Renal cortical epithelial cell (primary cell): ENCODE results near the gene MRPL28. TPM values are rescaled to one million over a fixed set of nuclear protein-coding genes. Genes with fewer than 3 reads are reported as not detected.
"Not testable (repeated sequence)": the region's sequence is repeated elsewhere in the genome, so short reads cannot be mapped to it uniquely, and the experiment has no call there.

Experiments used
- DNase-seq: peaks from one replicate; pipeline ENCODE4 v3.0.0-alpha.2; 2011; ENCODE audit warnings: low read depth
- total RNA-seq: library from RNA; depleted of rRNA; stranded (reverse); fragments of >200 nt; gene quantifications from 2 replicates; pipeline ENCODE4 v1.2.3, GENCODE V29; 2014

MRPL28 gene
- total RNA-seq, 1 donor from 2014 or later, result 59.4 TPM

GRCh38 chr16:341095-341973, 29.0 kb downstream of the MRPL28 start:
- not testable (repeated sequence) for DNase-seq

- no peak for DNase-seq
Measured at GRCh38 chr16:340370-341091, 29.8 kb downstream of the MRPL28 start.

DNA sequence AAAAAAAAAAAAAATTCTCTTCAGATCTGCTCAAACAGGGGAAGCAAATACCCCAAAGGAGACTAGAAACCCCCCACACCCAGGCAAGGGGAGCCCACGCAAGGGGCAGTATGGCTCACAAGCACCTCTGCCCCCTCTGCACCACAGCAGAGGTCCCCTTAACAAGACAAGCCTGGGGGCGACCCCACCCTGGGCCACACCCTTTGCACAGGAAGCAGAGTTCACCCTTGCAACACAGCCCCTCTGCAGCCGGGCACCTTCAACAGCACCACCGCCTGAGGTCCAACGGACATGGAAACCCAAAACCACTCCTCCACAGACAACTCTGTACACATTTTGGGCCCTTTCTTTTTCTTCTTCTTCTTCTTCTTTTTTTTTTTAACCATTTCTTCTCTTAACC, 30.7 kb downstream of the MRPL28 start:
- no peak for DNase-seq

- DNase-seq, result no peak
Measured at GRCh38 chr16:337975-338575, 32.3 kb downstream of the MRPL28 start.

DNA sequence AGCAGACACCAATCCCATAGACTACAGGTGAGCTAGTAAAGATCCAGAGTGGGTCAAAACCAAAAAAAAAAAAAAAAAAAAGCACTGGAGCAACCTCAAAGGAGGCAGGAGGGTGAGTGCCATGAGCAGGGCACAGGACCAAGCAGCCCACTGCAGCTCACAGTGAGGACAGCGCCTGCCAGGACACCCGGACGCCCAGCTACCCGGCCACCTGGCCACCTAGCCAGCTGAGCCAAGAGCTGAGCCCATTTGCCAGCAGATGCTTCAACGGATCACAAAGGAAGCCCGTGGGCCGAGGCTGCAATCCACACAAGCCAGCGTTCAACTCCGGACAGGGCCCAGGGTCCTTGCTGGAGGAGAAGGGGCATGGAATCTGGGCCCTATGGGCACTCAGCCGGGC, 32.9 kb downstream of the MRPL28 start:
- DNase-seq, result no peak

DNA sequence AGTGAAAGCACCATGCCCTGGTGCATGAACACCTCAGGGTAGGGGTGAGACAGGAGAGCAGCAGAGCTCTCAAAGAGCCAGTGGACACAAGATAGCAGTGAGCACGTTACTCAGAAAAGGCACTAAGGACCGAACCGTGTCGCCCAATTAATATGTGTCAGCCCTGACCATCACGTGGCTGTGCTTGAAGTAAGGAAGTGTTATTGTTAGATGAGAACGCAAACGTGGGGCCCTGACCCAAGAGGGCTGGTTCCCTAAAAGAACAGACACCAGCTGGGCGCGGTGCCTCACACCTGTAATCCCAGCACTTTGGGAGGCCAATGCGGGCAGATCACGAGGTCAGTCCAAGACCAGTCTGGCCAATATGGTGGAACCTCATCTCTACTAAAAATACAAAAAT, 34.1 kb downstream of the MRPL28 start:
- no peak for DNase-seq

GRCh38 chr16:334861-335632, 35.3 kb downstream of the MRPL28 start:
- not testable (repeated sequence) for DNase-seq

GRCh38 chr16:334164-334832, 36.0 kb downstream of the MRPL28 start:
- DNase-seq, result not testable (repeated sequence)

DNA sequence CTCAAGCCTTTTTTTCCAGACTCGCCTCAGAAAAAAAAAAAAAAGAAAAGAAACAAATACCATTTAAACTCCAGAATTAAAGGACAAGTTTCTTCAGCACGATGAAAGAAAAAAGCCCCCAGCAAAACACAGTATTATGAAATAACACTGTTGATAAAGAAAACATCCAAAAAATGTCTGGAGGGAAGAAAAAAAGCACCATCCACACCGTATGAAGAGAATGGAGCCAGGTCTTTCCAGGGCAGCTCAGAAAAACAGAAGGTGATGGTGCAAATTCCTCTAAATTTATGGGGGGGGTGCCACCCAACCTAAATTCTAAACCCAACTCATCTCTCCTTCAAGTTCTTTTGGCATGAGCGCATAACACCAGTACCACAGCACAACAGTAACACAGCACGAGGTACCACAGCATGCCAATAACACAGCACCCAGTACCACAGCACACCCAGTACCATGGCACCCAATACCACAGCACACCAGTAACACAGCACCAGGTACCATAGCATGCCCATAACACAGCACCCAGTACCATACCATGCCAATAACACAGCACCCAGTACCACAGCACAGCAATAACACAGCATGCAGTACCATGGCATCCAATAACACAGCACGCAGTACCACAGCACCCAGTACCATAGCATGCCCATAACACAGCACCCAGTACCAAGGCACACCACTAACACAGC, 36.8 kb downstream of the MRPL28 start:
- no peak for DNase-seq

DNA sequence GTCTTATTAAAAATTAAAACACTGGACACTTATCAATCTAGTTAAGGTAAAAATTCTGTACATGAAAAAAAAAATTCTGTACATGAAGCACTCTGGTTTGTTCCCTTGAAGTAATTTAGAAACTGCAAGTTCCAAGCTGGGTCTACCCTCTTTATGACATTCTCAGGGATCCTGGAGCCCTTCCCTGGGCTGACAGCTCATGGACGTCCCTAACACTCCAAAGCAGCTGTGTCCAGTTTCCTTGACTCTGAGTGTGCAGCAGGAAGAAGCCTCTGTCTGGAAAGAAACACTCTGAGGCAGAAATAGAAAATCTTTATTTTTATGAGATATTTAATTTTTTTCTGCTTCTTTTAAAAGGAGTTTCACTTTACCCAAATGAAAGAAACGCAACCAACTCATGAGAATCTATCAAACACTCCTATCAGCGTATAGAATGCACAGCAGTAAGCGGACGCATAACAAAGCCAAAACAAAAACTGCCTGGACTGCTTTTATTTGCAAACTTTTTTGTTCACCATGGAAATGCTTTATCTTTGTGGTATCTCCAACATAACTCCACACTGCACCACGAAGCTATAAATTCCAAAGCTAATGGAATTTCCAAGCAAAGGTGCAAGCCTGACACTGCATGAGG, 39.0 kb downstream of the MRPL28 start:
- DNase-seq, result not testable (repeated sequence)

GRCh38 chr16:330741-331140, 39.6 kb downstream of the MRPL28 start:
- DNase-seq, result no peak

GRCh38 chr16:325375-326145, 44.8 kb downstream of the MRPL28 start:
- DNase-seq, result no peak

GRCh38 chr16:324451-325334, 45.6 kb downstream of the MRPL28 start:
- no peak for DNase-seq

DNA sequence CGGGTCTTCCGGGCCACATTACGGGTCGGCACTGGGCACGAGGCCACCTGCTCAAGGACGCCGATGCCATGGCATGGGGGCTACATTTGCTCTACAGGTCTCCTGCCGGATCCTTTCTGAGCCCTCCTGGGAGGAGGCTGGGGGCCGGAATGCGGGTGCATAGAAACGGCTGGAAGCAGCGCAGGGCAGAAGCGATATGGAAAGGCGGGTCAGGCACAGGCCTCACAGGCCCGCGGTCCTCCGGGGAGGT, 46.2 kb downstream of the MRPL28 start:
- no peak for DNase-seq

GRCh38 chr16:322476-323143, 47.7 kb downstream of the MRPL28 start:
- no peak for DNase-seq

- DNase-seq, result no peak
Measured at GRCh38 chr16:321532-321931, 48.8 kb downstream of the MRPL28 start.

DNA sequence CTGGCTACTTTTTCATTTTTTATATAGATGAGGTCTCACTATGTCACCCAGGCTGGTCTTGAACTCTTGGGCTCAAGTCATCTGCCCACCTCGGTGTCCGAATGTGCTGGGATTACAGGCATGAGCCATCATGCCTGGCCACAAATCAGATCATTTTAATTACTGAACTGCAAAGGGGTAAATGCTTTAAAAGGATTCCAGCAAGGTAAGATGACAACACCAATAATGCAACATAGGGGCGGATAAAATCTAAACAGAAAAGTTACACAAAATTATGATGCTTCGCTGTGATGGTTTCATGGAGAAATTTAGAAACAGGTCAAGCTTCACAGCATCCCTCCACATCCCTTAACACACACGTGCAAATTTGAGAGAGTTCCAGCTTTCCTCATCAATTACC, 50.1 kb downstream of the MRPL28 start:
- no peak for DNase-seq

DNA sequence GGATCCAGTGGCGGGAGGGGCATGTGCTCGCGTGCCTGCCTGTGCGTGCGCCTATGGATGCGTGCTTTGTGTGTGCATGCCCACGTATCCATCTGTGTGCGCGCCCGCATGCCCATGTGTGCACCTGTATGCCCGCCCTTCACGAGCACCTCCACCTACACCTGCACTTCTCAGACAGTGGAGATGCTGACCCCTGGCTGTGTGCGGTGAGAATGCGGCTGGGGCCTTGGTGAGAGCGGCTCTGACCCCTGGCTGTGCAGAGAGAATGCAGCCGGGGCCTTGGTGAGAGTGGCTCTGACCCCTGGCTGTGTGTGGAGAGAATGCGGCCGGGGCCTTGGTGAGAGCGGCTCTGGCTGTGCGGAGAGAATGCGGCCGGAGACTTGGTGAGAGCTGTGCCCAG, 51.7 kb downstream of the MRPL28 start:
- DNase-seq, result no peak
